A673 (cell line): ENCODE results near the gene CCNL1. TPM values are rescaled to one million over a fixed set of nuclear protein-coding genes. Genes with fewer than 3 reads are reported as not detected.

Experiments used
- BruUV-seq: library from RNA; stranded (reverse); fragments of 400-500 nt; replicated peaks from 2 replicates; lab custom pipeline; 2021; lab: Mats Ljungman, UMichigan
- CTCF ChIA-PET: fragments of 300-600 bp; sonication (Branson Sonifier 250); formaldehyde crosslinking; loops from one replicate; lab custom pipeline; 2022; ENCODE audit warnings: antibody characterized with exemption; lab: Charles Lee
- POLR2A ChIA-PET: fragments of 300-600 bp; sonication (Branson Sonifier 250); formaldehyde crosslinking; loops from one replicate; lab custom pipeline; 2022; ENCODE audit warnings: antibody characterized with exemption; ENCODE audit not compliant: low non-redundant PET; lab: Charles Lee
- DNase-seq: peaks from one replicate; pipeline ENCODE4 v3.0.0-alpha.2; 2015; ENCODE audit warnings: low spot score
- H3K27ac ChIP-seq: fragments of 200-600 bp; sonication (generic); 2 replicates; pipeline ENCODE4 v1.5.1; 2016; ENCODE audit warnings: mixed run types, low read depth, mild to moderate bottlenecking, mixed read lengths, antibody characterized with exemption, low read length; ENCODE audit not compliant: poor library complexity, severe bottlenecking
- H3K27me3 ChIP-seq: fragments of 200-600 bp; sonication (generic); replicated peaks from 2 replicates; pipeline ENCODE4 v1.6.1; 2017; ENCODE audit warnings: mixed run types, low read depth, mild to moderate bottlenecking, mixed read lengths, antibody characterized with exemption, low read length; ENCODE audit not compliant: insufficient read depth, poor library complexity
- H3K36me3 ChIP-seq: fragments of 200-600 bp; sonication (generic); 2 replicates; pipeline ENCODE4 v1.6.1; 2016; ENCODE audit warnings: mixed run types, mild to moderate bottlenecking, mixed read lengths, antibody characterized with exemption, low read length; ENCODE audit not compliant: insufficient read depth, poor library complexity, severe bottlenecking
- H3K4me1 ChIP-seq: fragments of 200-600 bp; sonication (generic); 2 replicates; pipeline ENCODE4 v1.6.1; 2017; ENCODE audit warnings: mixed run types, mild to moderate bottlenecking, mixed read lengths, antibody characterized with exemption, low read length; ENCODE audit not compliant: insufficient read depth, poor library complexity, severe bottlenecking
- H3K4me3 ChIP-seq: fragments of 200-600 bp; sonication (generic); 2 replicates; pipeline ENCODE4 v1.5.1; 2016; ENCODE audit warnings: low read depth, mixed run types, mild to moderate bottlenecking, mixed read lengths, low read length; ENCODE audit not compliant: poor library complexity, severe bottlenecking
- H3K9me3 ChIP-seq: fragments of 200-600 bp; sonication (generic); 2 replicates; pipeline ENCODE4 v1.6.1; 2016; ENCODE audit warnings: mixed run types, low read depth, mild to moderate bottlenecking, mixed read lengths, antibody characterized with exemption, low read length; ENCODE audit not compliant: poor library complexity, severe bottlenecking
- CTCF ChIP-seq: fragments of 300-800, 200-600 bp; sonication (generic); conservative IDR thresholded peaks from 2 replicates; pipeline ENCODE4 v1.5.1; 2017; ENCODE audit warnings: low read depth, mild to moderate bottlenecking, antibody characterized with exemption, low read length, moderate library complexity, mixed read lengths
- EZH2 ChIP-seq: fragments of 200-600 bp; sonication (generic); IDR thresholded peaks from 2 replicates; pipeline ENCODE4 v1.6.1; 2017; ENCODE audit warnings: borderline replicate concordance, low read depth, mild to moderate bottlenecking, mixed read lengths, antibody characterized with exemption, low read length; ENCODE audit not compliant: poor library complexity, severe bottlenecking
- intact Hi-C: fragments of 100-400 bp; cut with micrococcal nuclease; formaldehyde crosslinking; loops from one replicate; pipeline ENCODE4 v1.10.0; 2022; ENCODE audit not compliant: unreplicated experiment
- total RNA-seq: library from RNA; stranded (reverse); gene quantifications from 2 replicates; pipeline ENCODE4 v1.2.3, GENCODE V29; 2021

Gene CCNL1
- total RNA-seq, 1 experiment from 2014 or later = 101 TPM

- no peak overlapping the region for H3K4me3 ChIP-seq
- no peak for DNase-seq
- BruUV-seq = no TSS peak
- peaks cover 52% of the 10 kb centered on the region for H3K4me1 ChIP-seq
- ChIA-PET POLR2A (no interaction called here), CTCF (no interaction called here)
- H3K27me3 ChIP-seq = no peaks in the 10 kb centered on the region
- H3K27ac ChIP-seq = no peak overlapping the region
- no peaks in the 10 kb centered on the region for H3K9me3 ChIP-seq
- intact Hi-C loops = loop anchor here (5.0 kb wide), 2 partner anchors 521 to 751 kb away; no protein-coding TSS in a partner anchor
- TF ChIP-seq CTCF (no peak), EZH2 (no peak)
- no peaks in the 10 kb centered on the region for H3K36me3 ChIP-seq
Observed at GRCh38 chr3:157133434-157134320, 26.3 kb downstream of the CCNL1 start.

GRCh38 chr3:157132936-157133335 is 27.0 kb downstream of the CCNL1 start:
- no peaks in the 10 kb centered on the region for H3K27me3 ChIP-seq
- intact Hi-C loops = loop anchor here (5.0 kb wide), 2 partner anchors 521 to 751 kb away; no protein-coding TSS in a partner anchor
- no peak overlapping the region for H3K4me3 ChIP-seq
- H3K4me1 ChIP-seq = peaks cover 58% of the 10 kb centered on the region
- TF ChIP-seq EZH2 (no peak), CTCF (no peak)
- no peaks in the 10 kb centered on the region for H3K36me3 ChIP-seq
- ChIA-PET POLR2A (no interaction called here), CTCF (no interaction called here)
- no peak for DNase-seq
- no TSS peak for BruUV-seq
- no peak overlapping the region for H3K27ac ChIP-seq
- no peaks in the 10 kb centered on the region for H3K9me3 ChIP-seq

DNA sequence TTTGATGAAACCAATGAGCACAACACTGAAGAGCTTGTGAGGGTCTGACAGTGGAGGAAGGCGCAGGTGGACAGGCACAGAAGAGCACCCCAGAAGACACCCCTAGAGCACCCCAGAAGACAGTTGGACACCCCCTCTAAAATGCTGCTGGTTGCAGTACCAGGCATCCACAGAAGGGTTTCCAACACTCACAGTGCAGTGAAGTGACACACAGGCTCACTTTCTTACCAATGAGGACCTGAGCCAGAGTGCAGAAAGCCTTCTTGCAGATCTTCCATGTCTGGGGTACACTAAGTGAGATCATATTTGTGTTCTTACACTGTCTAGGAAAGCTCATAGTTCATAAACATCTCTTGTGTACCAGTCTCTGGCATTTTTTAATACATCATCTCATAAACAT is 27.6 kb downstream of the CCNL1 start:
- POLR2A ChIA-PET = no interaction called here
- intact Hi-C loops = loop anchor here (5.0 kb wide), 2 partner anchors 520 to 750 kb away; no protein-coding TSS in a partner anchor

More for the DNA sequence above, 27.6 kb downstream of the CCNL1 start:
- Histone ChIP-seq H3K36me3 (no peaks in the 10 kb centered on the region), H3K4me1 (peaks cover 58% of the 10 kb centered on the region), H3K4me3 (no peak overlapping the region), H3K27me3 (no peaks in the 10 kb centered on the region), H3K27ac (no peak overlapping the region), H3K9me3 (no peaks in the 10 kb centered on the region)
- no peak for DNase-seq
- no peak for TF ChIP-seq EZH2
- no peak for TF ChIP-seq CTCF
- no TSS peak for BruUV-seq
- CTCF ChIA-PET = no interaction called here
